GM13977 (cell line): ENCODE data around the gene PARVB.

Experiments used
- DNase-seq: peaks from one replicate; pipeline ENCODE4 v3.0.0; 2012; ENCODE audit warnings: low spot score
- in situ Hi-C: fragments of 300-500 bp; cut with MboI; formaldehyde crosslinking; loops from one replicate; pipeline ENCODE4 v1.12.0; 2022; ENCODE audit warnings: low sequenced_read_pairs, low pct_unique_long_range_greater_than_20kb, mixed read lengths, inconsistent platforms; ENCODE audit not compliant: unreplicated experiment
- TF ChIP-seq, protein P1 (sequence below): IDR thresholded peaks from 2 replicates; pipeline ENCODE4 v1.5.1; 2012; ENCODE audit warnings: mild to moderate bottlenecking, control low read depth; ENCODE audit not compliant: insufficient read depth; ENCODE audit errors: extremely low read depth, missing control alignments

The PARVB gene

DNA sequence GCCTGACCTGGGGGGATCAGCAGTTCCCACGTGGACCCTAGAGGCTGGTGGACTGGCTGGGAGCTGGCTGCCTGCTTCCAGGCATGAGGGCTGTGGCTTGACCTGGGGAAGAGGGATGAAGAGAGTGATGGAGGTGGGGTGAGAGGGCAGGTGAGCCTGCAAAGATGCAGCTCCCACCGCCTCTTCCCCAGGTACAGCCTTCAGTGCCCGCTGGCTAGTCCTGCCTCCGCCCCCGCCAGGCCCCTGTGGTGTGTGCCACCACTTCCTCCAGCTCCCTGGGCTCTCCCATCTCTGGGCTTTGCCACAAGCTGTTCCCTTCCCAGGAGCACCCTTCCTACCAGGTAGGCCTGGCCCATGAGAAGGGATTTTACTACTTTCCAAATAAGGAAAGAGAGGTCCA, 175.8 kb downstream of the PARVB start:
- in situ Hi-C loops = no loop called here
- no peak for DNase-seq
- TF ChIP-seq, protein P1, sequence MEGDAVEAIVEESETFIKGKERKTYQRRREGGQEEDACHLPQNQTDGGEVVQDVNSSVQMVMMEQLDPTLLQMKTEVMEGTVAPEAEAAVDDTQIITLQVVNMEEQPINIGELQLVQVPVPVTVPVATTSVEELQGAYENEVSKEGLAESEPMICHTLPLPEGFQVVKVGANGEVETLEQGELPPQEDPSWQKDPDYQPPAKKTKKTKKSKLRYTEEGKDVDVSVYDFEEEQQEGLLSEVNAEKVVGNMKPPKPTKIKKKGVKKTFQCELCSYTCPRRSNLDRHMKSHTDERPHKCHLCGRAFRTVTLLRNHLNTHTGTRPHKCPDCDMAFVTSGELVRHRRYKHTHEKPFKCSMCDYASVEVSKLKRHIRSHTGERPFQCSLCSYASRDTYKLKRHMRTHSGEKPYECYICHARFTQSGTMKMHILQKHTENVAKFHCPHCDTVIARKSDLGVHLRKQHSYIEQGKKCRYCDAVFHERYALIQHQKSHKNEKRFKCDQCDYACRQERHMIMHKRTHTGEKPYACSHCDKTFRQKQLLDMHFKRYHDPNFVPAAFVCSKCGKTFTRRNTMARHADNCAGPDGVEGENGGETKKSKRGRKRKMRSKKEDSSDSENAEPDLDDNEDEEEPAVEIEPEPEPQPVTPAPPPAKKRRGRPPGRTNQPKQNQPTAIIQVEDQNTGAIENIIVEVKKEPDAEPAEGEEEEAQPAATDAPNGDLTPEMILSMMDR = no peak

DNA sequence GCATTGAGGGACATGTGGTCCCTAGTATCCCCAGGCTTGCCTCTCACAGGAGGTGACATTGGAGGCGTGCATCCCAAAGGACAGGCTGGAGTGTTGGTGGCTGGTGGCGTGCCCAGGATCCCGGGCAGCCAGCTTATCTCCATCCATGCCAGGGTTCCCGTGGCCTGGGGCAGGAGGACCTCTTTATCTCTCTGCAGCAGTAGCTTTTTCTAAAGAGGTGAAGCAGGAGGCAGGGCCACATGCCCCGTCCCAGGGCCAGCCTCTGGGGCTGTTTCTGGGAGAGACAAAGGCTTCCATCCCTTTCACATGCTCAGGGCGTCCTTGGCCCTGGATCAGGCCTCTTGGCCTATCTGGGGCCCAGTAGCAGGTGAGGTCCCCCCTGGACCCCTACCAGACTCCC, 176.3 kb downstream of the PARVB start:
- TF ChIP-seq, protein P1 = no peak
- no peak for DNase-seq
- in situ Hi-C loops = no loop called here

GRCh38 chr22:44200855-44201550, 176.9 kb downstream of the PARVB start:
- DNase-seq = no peak
- in situ Hi-C loops = no loop called here
- TF ChIP-seq, protein P1 = no peak

GRCh38 chr22:44201665-44202064, 177.6 kb downstream of the PARVB start:
- no peak for DNase-seq
- TF ChIP-seq, protein P1 = no peak
- in situ Hi-C loops = no loop called here

DNA sequence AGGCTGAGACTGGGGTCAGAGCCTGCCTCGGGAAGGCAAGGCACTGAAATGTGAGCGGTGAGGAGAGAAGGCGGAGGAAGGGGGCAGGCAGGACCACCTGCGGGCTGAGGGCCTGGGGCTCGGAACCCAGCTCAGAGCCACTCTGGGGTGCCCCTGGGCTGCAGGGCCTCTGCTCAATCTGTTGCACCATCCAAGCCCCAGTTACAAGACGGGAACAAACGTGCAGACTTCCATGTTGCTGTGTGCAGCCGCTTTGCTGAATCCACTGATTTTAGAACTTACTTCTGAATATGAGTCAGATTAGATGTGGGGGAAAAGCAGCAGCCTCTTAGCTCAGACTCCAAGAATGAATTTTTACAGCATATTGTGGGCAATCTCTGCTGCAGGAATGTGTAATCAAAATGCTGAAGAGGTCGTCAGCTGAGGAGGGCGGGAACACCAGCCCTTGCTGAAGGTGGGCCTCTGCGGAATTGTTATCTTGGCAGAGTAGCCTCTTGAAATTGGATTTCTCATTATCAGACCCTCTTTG, 178.2 kb downstream of the PARVB start:
- no peak for DNase-seq
- in situ Hi-C loops = no loop called here

DNA sequence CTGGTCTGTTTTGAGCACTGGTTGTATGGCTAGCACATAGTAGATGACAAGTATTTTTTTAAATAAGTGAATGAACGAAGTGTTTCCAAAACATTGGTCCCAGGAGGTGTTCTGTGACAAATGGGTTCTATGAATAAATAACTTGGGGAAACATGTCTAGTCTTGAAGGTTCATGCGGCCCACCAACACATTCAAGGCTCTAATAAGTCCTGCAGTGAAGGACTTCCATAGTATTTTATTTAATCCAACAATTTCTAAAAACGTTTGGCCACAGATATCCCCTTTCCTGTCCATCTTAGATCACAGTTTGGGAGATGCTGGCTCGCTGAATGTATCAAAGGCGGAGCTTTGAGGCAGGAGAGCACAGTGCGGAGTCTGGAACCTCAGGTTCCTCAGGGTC, 179.1 kb downstream of the PARVB start:
- TF ChIP-seq, protein P1 = no peak
- in situ Hi-C loops = no loop called here
- DNase-seq = no peak

More for the DNA sequence above, 178.2 kb downstream of the PARVB start:
- TF ChIP-seq, protein P1 = no peak
